Panc1 (cell line): ENCODE data around the gene GRID1. TPM values are rescaled to one million over a fixed set of nuclear protein-coding genes. Genes with fewer than 3 reads are reported as not detected.

Source experiments
- ATAC-seq: fragments of 200-7000 bp; cut with Tn5 transposase; 2 replicates; pipeline ENCODE4 v1.9.1; 2020; ENCODE audit warnings: mild to moderate bottlenecking, moderate library complexity
- BruUV-seq: library from RNA; stranded (reverse); fragments of 400-500 nt; replicated peaks from 2 replicates; lab custom pipeline; 2021; lab: Mats Ljungman, UMichigan
- CTCF ChIA-PET: fragments of 300-600 bp; sonication (Branson Sonifier 250); formaldehyde crosslinking; loops from one replicate; lab custom pipeline; 2022; ENCODE audit warnings: antibody characterized with exemption; lab: Charles Lee
- POLR2A ChIA-PET: fragments of 300-600 bp; sonication (Branson Sonifier 250); formaldehyde crosslinking; loops from one replicate; lab custom pipeline; 2022; ENCODE audit warnings: antibody characterized with exemption; lab: Charles Lee
- DNase-seq: peaks from one replicate; pipeline ENCODE4 v3.0.0-alpha.2; 2010; ENCODE audit warnings: low read depth, low spot score
- H3K27ac ChIP-seq: 2 replicates; pipeline ENCODE4 v1.5.1; 2011; ENCODE audit warnings: mild to moderate bottlenecking, low read length, inconsistent platforms
- H3K27me3 ChIP-seq: fragments of 200-500 bp; sonication (Bioruptor generic); 2 replicates; pipeline ENCODE4 v1.6.0; 2014; ENCODE audit warnings: low read length, inconsistent platforms; ENCODE audit not compliant: control insufficient read depth, insufficient read depth
- H3K36me3 ChIP-seq: fragments of 200-500 bp; sonication (Bioruptor generic); 2 replicates; pipeline ENCODE4 v1.5.1; 2014; ENCODE audit warnings: inconsistent platforms, mild to moderate bottlenecking, low read length, moderate library complexity; ENCODE audit not compliant: control insufficient read depth, insufficient read depth
- H3K4me1 ChIP-seq: 2 replicates; pipeline ENCODE4 v1.5.1; 2011; ENCODE audit warnings: inconsistent platforms, mild to moderate bottlenecking, low read length, moderate library complexity; ENCODE audit not compliant: control insufficient read depth, insufficient read depth
- H3K4me3 ChIP-seq, 2 experiments: 2 replicates each; pipeline ENCODE4 v1.5.1; 2011 to 2012; ENCODE audit warnings: low read depth in 2 of 2, low read length in 2 of 2, mild to moderate bottlenecking in 2 of 2, inconsistent platforms in 1 of 2, moderate library complexity in 1 of 2
- H3K9me3 ChIP-seq: fragments of 200-500 bp; sonication (Bioruptor generic); 2 replicates; pipeline ENCODE4 v1.5.1; 2014; ENCODE audit warnings: low read depth, mild to moderate bottlenecking, inconsistent platforms, low read length, moderate library complexity; ENCODE audit not compliant: control insufficient read depth, insufficient read depth
- POLR2AphosphoS5 ChIP-seq: IDR thresholded peaks from 2 replicates; pipeline ENCODE4 v1.6.1; 2012; ENCODE audit warnings: mild to moderate bottlenecking, low read depth, low read length, moderate library complexity
- SIN3A ChIP-seq: IDR thresholded peaks from 2 replicates; pipeline ENCODE4 v1.6.1; 2012; ENCODE audit warnings: low read depth, mild to moderate bottlenecking, low read length, moderate library complexity, borderline replicate concordance; ENCODE audit not compliant: insufficient read depth
- TCF7L2 ChIP-seq: IDR thresholded peaks from 2 replicates; pipeline ENCODE4 v1.6.1; 2011; ENCODE audit warnings: mild to moderate bottlenecking, low read depth, low read length, inconsistent platforms
- in situ Hi-C: cut with HindIII; loops from 2 replicates; pipeline ENCODE4 v1.10.0; 2016; ENCODE audit warnings: low sequenced_read_pairs, low pct_unique_long_range_greater_than_20kb
- intact Hi-C: fragments of 100-400 bp; cut with micrococcal nuclease; formaldehyde crosslinking; loops from one replicate; pipeline ENCODE4 v1.10.0; 2022; ENCODE audit not compliant: unreplicated experiment
- total RNA-seq: library from RNA; stranded (reverse); gene quantifications from one replicate; pipeline ENCODE4 v1.2.1, GENCODE V29; 2021; ENCODE audit not compliant: unreplicated experiment
- TF ChIP-seq, protein P1 (sequence below), 2 experiments: IDR thresholded peaks; 2 replicates each; pipeline ENCODE4 v1.6.1; 2011 to 2012; ENCODE audit warnings: low read depth in 2 of 2, control low read depth in 1 of 2, low read length in 1 of 2, mild to moderate bottlenecking in 1 of 2, moderate library complexity in 1 of 2; ENCODE audit not compliant: insufficient read depth in 1 of 2
- TF ChIP-seq, protein P2 (sequence below): fragments of 450-650 bp; IDR thresholded peaks from 2 replicates; pipeline ENCODE4 v1.5.1; 2017; ENCODE audit warnings: mild to moderate bottlenecking

GRID1 gene
- total RNA-seq, 1 experiment from 2014 or later = 2.3 TPM

GRCh38 chr10:85611093-85611740 is 755.4 kb downstream of the GRID1 start:
- in situ Hi-C loops (no loop called here), intact Hi-C loops (no loop called here)
- CTCF ChIA-PET = interaction anchor here (0.9 kb wide), 1 partner anchor 526 kb away, joined by 3 read pairs; no protein-coding TSS in a partner anchor
- TF ChIP-seq TCF7L2 = no peak
- TF ChIP-seq, protein P1, sequence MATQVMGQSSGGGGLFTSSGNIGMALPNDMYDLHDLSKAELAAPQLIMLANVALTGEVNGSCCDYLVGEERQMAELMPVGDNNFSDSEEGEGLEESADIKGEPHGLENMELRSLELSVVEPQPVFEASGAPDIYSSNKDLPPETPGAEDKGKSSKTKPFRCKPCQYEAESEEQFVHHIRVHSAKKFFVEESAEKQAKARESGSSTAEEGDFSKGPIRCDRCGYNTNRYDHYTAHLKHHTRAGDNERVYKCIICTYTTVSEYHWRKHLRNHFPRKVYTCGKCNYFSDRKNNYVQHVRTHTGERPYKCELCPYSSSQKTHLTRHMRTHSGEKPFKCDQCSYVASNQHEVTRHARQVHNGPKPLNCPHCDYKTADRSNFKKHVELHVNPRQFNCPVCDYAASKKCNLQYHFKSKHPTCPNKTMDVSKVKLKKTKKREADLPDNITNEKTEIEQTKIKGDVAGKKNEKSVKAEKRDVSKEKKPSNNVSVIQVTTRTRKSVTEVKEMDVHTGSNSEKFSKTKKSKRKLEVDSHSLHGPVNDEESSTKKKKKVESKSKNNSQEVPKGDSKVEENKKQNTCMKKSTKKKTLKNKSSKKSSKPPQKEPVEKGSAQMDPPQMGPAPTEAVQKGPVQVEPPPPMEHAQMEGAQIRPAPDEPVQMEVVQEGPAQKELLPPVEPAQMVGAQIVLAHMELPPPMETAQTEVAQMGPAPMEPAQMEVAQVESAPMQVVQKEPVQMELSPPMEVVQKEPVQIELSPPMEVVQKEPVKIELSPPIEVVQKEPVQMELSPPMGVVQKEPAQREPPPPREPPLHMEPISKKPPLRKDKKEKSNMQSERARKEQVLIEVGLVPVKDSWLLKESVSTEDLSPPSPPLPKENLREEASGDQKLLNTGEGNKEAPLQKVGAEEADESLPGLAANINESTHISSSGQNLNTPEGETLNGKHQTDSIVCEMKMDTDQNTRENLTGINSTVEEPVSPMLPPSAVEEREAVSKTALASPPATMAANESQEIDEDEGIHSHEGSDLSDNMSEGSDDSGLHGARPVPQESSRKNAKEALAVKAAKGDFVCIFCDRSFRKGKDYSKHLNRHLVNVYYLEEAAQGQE (IDR thresholded peaks at IDR 0.05; ENCODE audit: insufficient read depth in 1 of 2, low read depth in 2 of 2, low read length in 1 of 2) = no peak
- no peak for TF ChIP-seq SIN3A
- no peak for TF ChIP-seq POLR2AphosphoS5
- TF ChIP-seq, protein P2, sequence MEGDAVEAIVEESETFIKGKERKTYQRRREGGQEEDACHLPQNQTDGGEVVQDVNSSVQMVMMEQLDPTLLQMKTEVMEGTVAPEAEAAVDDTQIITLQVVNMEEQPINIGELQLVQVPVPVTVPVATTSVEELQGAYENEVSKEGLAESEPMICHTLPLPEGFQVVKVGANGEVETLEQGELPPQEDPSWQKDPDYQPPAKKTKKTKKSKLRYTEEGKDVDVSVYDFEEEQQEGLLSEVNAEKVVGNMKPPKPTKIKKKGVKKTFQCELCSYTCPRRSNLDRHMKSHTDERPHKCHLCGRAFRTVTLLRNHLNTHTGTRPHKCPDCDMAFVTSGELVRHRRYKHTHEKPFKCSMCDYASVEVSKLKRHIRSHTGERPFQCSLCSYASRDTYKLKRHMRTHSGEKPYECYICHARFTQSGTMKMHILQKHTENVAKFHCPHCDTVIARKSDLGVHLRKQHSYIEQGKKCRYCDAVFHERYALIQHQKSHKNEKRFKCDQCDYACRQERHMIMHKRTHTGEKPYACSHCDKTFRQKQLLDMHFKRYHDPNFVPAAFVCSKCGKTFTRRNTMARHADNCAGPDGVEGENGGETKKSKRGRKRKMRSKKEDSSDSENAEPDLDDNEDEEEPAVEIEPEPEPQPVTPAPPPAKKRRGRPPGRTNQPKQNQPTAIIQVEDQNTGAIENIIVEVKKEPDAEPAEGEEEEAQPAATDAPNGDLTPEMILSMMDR = no peak
- POLR2A ChIA-PET = no interaction called here
- no peaks in the 10 kb centered on the region for H3K4me1 ChIP-seq
- H3K27me3 ChIP-seq = no peaks in the 10 kb centered on the region
- H3K36me3 ChIP-seq = no peaks in the 10 kb centered on the region
- ATAC-seq (no peak), DNase-seq (no peak)
- no TSS peak for BruUV-seq
- H3K4me3 ChIP-seq = no peak overlapping the region
- H3K27ac ChIP-seq = no peak overlapping the region
- H3K9me3 ChIP-seq = no peaks in the 10 kb centered on the region; the same call in 1 of the 2 replicates

DNA sequence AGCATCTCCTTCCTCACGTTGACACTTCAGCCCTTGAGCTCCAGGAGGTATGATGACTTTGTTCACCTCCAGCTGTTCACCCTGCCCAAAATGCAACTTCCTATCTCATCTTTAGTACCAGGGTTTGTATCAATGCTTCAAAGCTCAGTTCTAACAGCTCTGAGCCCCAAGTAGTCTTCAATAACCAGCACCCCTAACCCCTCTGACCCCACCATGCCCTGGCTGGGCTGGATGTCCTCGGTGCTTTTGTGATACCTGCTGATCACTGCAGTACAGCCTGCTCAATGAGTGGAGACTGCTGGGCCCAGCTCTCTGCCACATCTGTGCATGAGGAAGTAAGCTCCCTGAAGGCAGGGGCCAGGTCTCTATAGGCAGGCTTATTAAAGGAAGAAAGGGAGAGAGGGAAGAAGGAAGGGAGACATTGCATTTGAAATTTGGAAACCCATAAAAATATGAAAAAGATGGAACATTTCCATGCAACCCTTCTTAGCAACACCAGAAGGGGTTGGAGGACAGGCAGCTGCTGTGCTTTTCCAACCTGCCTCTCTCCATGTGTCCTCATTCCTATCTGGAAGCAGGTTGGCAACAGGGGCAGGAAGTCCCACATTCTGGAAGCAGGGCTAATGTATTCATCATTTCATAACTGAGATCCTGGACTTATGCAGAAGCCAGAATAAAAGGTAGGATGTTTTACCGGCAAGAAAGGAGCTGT is 756.1 kb downstream of the GRID1 start:
- Histone ChIP-seq H3K36me3 (no peaks in the 10 kb centered on the region), H3K27me3 (no peaks in the 10 kb centered on the region), H3K4me1 (no peaks in the 10 kb centered on the region), H3K4me3 (no peak overlapping the region), H3K9me3 (no peaks in the 10 kb centered on the region; the same call in 1 of the 2 replicates), H3K27ac (no peak overlapping the region)
- in situ Hi-C loops = no loop called here
- POLR2A ChIA-PET = no interaction called here
- no TSS peak for BruUV-seq
- intact Hi-C loops = no loop called here
- DNase-seq = no peak
- TF ChIP-seq TCF7L2 (no peak), SIN3A (no peak)
- TF ChIP-seq, protein P2 = no peak
- TF ChIP-seq, protein P1 (IDR thresholded peaks at IDR 0.05; ENCODE audit: insufficient read depth in 1 of 2, low read depth in 2 of 2, low read length in 1 of 2) = no peak
- no peak for ATAC-seq
- CTCF ChIA-PET = interaction anchor here (0.9 kb wide), 1 partner anchor 526 kb away, joined by 3 read pairs; no protein-coding TSS in a partner anchor
